Measurements from ENCODE around the gene YBX2.

The YBX2 gene

GRCh38 chr17:7313890-7314718 lies 19.7 kb upstream of the YBX2 start:
- H3K4me1 Mint-ChIP-seq (ENCODE audit: low read depth), result peaks cover 52% of the 10 kb centered on the region
- peak overlapping the region; percentile 76 for H3K27ac Mint-ChIP-seq
- no peaks in the 10 kb centered on the region for H3K27me3 Mint-ChIP-seq (ENCODE audit: low read depth)
- H3K4me3 Mint-ChIP-seq, result peak overlapping the region; percentile 84
- no peaks in the 10 kb centered on the region for H3K9me3 Mint-ChIP-seq
- peaks cover 60% of the 10 kb centered on the region for H3K36me3 Mint-ChIP-seq (ENCODE audit: low read depth)

- Mint-ChIP-seq H3K27ac (peak overlapping the region; percentile 76), H3K9me3 (no peaks in the 10 kb centered on the region), H3K27me3 (ENCODE audit: low read depth) (no peaks in the 10 kb centered on the region), H3K4me1 (ENCODE audit: low read depth) (peaks cover 58% of the 10 kb centered on the region), H3K36me3 (ENCODE audit: low read depth) (peaks cover 63% of the 10 kb centered on the region), H3K4me3 (peak overlapping the region; percentile 84)
These were observed 18.9 kb upstream of the YBX2 start for GRCh38 chr17:7313088-7313889.

GRCh38 chr17:7312432-7313087 lies 18.1 kb upstream of the YBX2 start:
- Mint-ChIP-seq H3K4me1 (ENCODE audit: low read depth) (peaks cover 55% of the 10 kb centered on the region), H3K27ac (peak overlapping the region; percentile 76), H3K36me3 (ENCODE audit: low read depth) (peaks cover 59% of the 10 kb centered on the region), H3K27me3 (ENCODE audit: low read depth) (no peaks in the 10 kb centered on the region), H3K9me3 (no peaks in the 10 kb centered on the region), H3K4me3 (peak overlapping the region; percentile 19)

- peaks cover 4% of the 10 kb centered on the region for H3K27me3 Mint-ChIP-seq (ENCODE audit: low read depth)
- H3K4me1 Mint-ChIP-seq (ENCODE audit: low read depth), result peaks cover 59% of the 10 kb centered on the region
- H3K27ac Mint-ChIP-seq, result peak overlapping the region; percentile 58
- peaks cover 56% of the 10 kb centered on the region for H3K36me3 Mint-ChIP-seq (ENCODE audit: low read depth)
- peak overlapping the region; percentile 42 for H3K4me3 Mint-ChIP-seq
- no peaks in the 10 kb centered on the region for H3K9me3 Mint-ChIP-seq
These were observed 16.8 kb upstream of the YBX2 start for GRCh38 chr17:7311110-7311705.

- H3K4me3 Mint-ChIP-seq, result peak overlapping the region; percentile 96
- peaks cover 4% of the 10 kb centered on the region for H3K27me3 Mint-ChIP-seq (ENCODE audit: low read depth)
- peaks cover 59% of the 10 kb centered on the region for H3K4me1 Mint-ChIP-seq (ENCODE audit: low read depth)
- H3K9me3 Mint-ChIP-seq, result no peaks in the 10 kb centered on the region
- H3K36me3 Mint-ChIP-seq (ENCODE audit: low read depth), result peaks cover 56% of the 10 kb centered on the region
- H3K27ac Mint-ChIP-seq, result peak overlapping the region; percentile 99
These were observed 15.2 kb upstream of the YBX2 start for GRCh38 chr17:7309628-7310027.

- Mint-ChIP-seq H3K36me3 (ENCODE audit: low read depth) (peaks cover 49% of the 10 kb centered on the region), H3K4me3 (peak overlapping the region; percentile 96), H3K9me3 (no peaks in the 10 kb centered on the region), H3K27ac (peak overlapping the region; percentile 99), H3K4me1 (ENCODE audit: low read depth) (peaks cover 52% of the 10 kb centered on the region), H3K27me3 (ENCODE audit: low read depth) (peaks cover 4% of the 10 kb centered on the region)
These were observed 14.4 kb upstream of the YBX2 start for GRCh38 chr17:7308625-7309433.

- peak overlapping the region; percentile 100 for H3K27ac Mint-ChIP-seq
- peaks cover 45% of the 10 kb centered on the region for H3K4me1 Mint-ChIP-seq (ENCODE audit: low read depth)
These were observed 13.5 kb upstream of the YBX2 start for GRCh38 chr17:7307686-7308624.

GRCh38 chr17:7306911-7307685 lies 12.7 kb upstream of the YBX2 start, which contains the start of gene EIF5A:
Gene EIF5A (plus strand): TSS chr17:7307628. CDS start chr17:7309636, 2,008 bp downstream.
- Mint-ChIP-seq H3K4me3 (peak within 1 kb of the TSS; percentile 96), H3K27me3 (ENCODE audit: low read depth) (peaks cover 4% of the 10 kb centered on the region), H3K9me3 (no peaks in the 10 kb centered on the region), H3K4me1 (ENCODE audit: low read depth) (peaks cover 38% of the 10 kb centered on the region), H3K36me3 (ENCODE audit: low read depth) (peaks cover 34% of the 10 kb centered on the region), H3K27ac (peak within 1 kb of the TSS; percentile 100)

More at GRCh38 chr17:7307686-7308624, 13.5 kb upstream of the YBX2 start:
- Mint-ChIP-seq H3K27me3 (ENCODE audit: low read depth) (peaks cover 4% of the 10 kb centered on the region), H3K9me3 (no peaks in the 10 kb centered on the region), H3K36me3 (ENCODE audit: low read depth) (peaks cover 40% of the 10 kb centered on the region), H3K4me3 (peak overlapping the region; percentile 96)

- Mint-ChIP-seq H3K27me3 (ENCODE audit: low read depth) (peaks cover 8% of the 10 kb centered on the region), H3K4me1 (ENCODE audit: low read depth) (peaks cover 15% of the 10 kb centered on the region), H3K27ac (no peak overlapping the region), H3K36me3 (ENCODE audit: low read depth) (peaks cover 10% of the 10 kb centered on the region), H3K4me3 (peak overlapping the region; percentile 17), H3K9me3 (no peaks in the 10 kb centered on the region)
These were observed 9.7 kb upstream of the YBX2 start for GRCh38 chr17:7304179-7304578.

GRCh38 chr17:7296189-7296861 lies 1.9 kb upstream of the YBX2 start:
- Mint-ChIP-seq H3K9me3 (no peaks in the 10 kb centered on the region), H3K27ac (no peak overlapping the region), H3K4me1 (ENCODE audit: low read depth) (peaks cover 12% of the 10 kb centered on the region), H3K27me3 (ENCODE audit: low read depth) (peaks cover 38% of the 10 kb centered on the region), H3K4me3 (peak overlapping the region; percentile 34), H3K36me3 (ENCODE audit: low read depth) (no peaks in the 10 kb centered on the region)

GRCh38 chr17:7295230-7296180 lies 1.1 kb upstream of the YBX2 start:
- Mint-ChIP-seq H3K4me1 (ENCODE audit: low read depth) (peaks cover 12% of the 10 kb centered on the region), H3K27me3 (ENCODE audit: low read depth) (peaks cover 38% of the 10 kb centered on the region), H3K9me3 (no peaks in the 10 kb centered on the region), H3K27ac (peak overlapping the region; percentile 60), H3K4me3 (peak overlapping the region; percentile 80), H3K36me3 (ENCODE audit: low read depth) (no peaks in the 10 kb centered on the region)

Data from T-helper 1 cell treated with Interleukin-12 subunit alpha and Interleukin-12 subunit beta and Interleukin-4 antibody, amounts not matched to agents 30 μg/mL and 1 μg/mL, for 36 hours (primary cell).